IMR-90 (cell line): ENCODE results near the gene ZNF512B. TPM values are rescaled to one million over a fixed set of nuclear protein-coding genes. Genes with fewer than 3 reads are reported as not detected.

Source experiments
- ATAC-seq: fragments of 200-7000 bp; cut with Tn5 transposase; 2 replicates; pipeline ENCODE4 v1.9.1; 2020; ENCODE audit warnings: low read depth, mild to moderate bottlenecking, moderate library complexity
- BruUV-seq: library from RNA; stranded (reverse); fragments of 400-500 nt; replicated peaks from 2 replicates; lab custom pipeline; 2021; lab: Mats Ljungman, UMichigan
- CTCF ChIA-PET: fragments of 300-600 bp; formaldehyde crosslinking; extraction: SDS; loops from one replicate; lab custom pipeline; 2021; ENCODE audit warnings: antibody characterized with exemption; lab: Yijun Ruan, JAX
- POLR2A ChIA-PET: fragments of 300-600 bp; sonication (Branson Sonifier 250); formaldehyde crosslinking; loops from one replicate; lab custom pipeline; 2022; ENCODE audit warnings: antibody characterized with exemption; ENCODE audit not compliant: unreplicated experiment; lab: Charles Lee
- DNase-seq: peaks from one replicate; pipeline ENCODE4 v3.0.0; 2013
- H2AFZ ChIP-seq: replicated peaks from 2 replicates; pipeline ENCODE3; 2013; ENCODE audit warnings: low read length, mild to moderate bottlenecking; ENCODE audit not compliant: poor library complexity
- H2AK5ac ChIP-seq: 2 replicates; pipeline ENCODE4 v1.6.1; 2013; ENCODE audit warnings: low read depth, low read length, inconsistent platforms
- H2AK9ac ChIP-seq: replicated peaks from 2 replicates; pipeline ENCODE3; 2013; ENCODE audit warnings: mild to moderate bottlenecking, low read depth, low read length, moderate library complexity; ENCODE audit not compliant: poor library complexity
- H2BK120ac ChIP-seq: 2 replicates; pipeline ENCODE4 v1.6.1; 2013; ENCODE audit warnings: low read depth, low read length, inconsistent platforms
- H2BK15ac ChIP-seq: 3 replicates; pipeline ENCODE4 v1.6.1; 2013; ENCODE audit warnings: low read depth, low read length, inconsistent platforms
- H2BK20ac ChIP-seq: 2 replicates; pipeline ENCODE4 v1.6.1; 2013; ENCODE audit warnings: low read depth, mild to moderate bottlenecking, inconsistent platforms, low read length, moderate library complexity
- H2BK5ac ChIP-seq: 2 replicates; pipeline ENCODE4 v1.6.1; 2013; ENCODE audit warnings: mild to moderate bottlenecking, low read depth, low read length, inconsistent platforms; ENCODE audit not compliant: poor library complexity, severe bottlenecking
- H3K14ac ChIP-seq: replicated peaks from 2 replicates; pipeline ENCODE4 v1.6.1; 2013; ENCODE audit warnings: low read depth, low read length, inconsistent platforms
- H3K18ac ChIP-seq: 2 replicates; pipeline ENCODE4 v1.6.1; 2013; ENCODE audit warnings: low read depth, low read length, control low read depth
- H3K23ac ChIP-seq: 2 replicates; pipeline ENCODE4 v1.6.1; 2013; ENCODE audit warnings: low read depth, low read length, inconsistent platforms
- H3K27ac ChIP-seq: 2 replicates; pipeline ENCODE4 v1.5.1; 2013; ENCODE audit warnings: mild to moderate bottlenecking, control low read depth, low read length; ENCODE audit not compliant: insufficient read depth
- H3K27me3 ChIP-seq: 2 replicates; pipeline ENCODE4 v1.6.1; 2013; ENCODE audit warnings: low read length; ENCODE audit not compliant: control insufficient read depth, insufficient read depth
- H3K36me3 ChIP-seq: 2 replicates; pipeline ENCODE4 v1.6.1; 2013; ENCODE audit warnings: low read length, mixed read lengths; ENCODE audit not compliant: control insufficient read depth, insufficient read depth
- H3K4ac ChIP-seq: 2 replicates; pipeline ENCODE4 v1.6.1; 2013; ENCODE audit warnings: low read depth, low read length, inconsistent platforms
- H3K4me1 ChIP-seq: 2 replicates; pipeline ENCODE4 v1.6.1; 2013; ENCODE audit warnings: low read length, mixed read lengths; ENCODE audit not compliant: control insufficient read depth, insufficient read depth
- H3K4me2 ChIP-seq: 2 replicates; pipeline ENCODE4 v1.6.1; 2013; ENCODE audit warnings: low read depth, mild to moderate bottlenecking, control low read depth, low read length, moderate library complexity
- H3K4me3 ChIP-seq: 2 replicates; pipeline ENCODE4 v1.5.1; 2013; ENCODE audit warnings: low read depth, mild to moderate bottlenecking, control low read depth, low read length, moderate library complexity; ENCODE audit not compliant: insufficient read depth
- H3K56ac ChIP-seq: 2 replicates; pipeline ENCODE4 v1.6.1; 2013; ENCODE audit warnings: low read length, inconsistent platforms; ENCODE audit not compliant: insufficient read depth; ENCODE audit errors: extremely low read depth
- H3K79me1 ChIP-seq, 2 experiments: 2 replicates each; pipeline ENCODE4 v1.6.1; 2013; ENCODE audit warnings: low read length in 2 of 2, inconsistent platforms in 1 of 2, low read depth in 1 of 2
- H3K9ac ChIP-seq: 2 replicates; pipeline ENCODE4 v1.6.1; 2013; ENCODE audit warnings: low read depth, low read length, control low read depth
- H3K9me1 ChIP-seq: 2 replicates; pipeline ENCODE4 v1.6.1; 2013; ENCODE audit warnings: low read length, inconsistent platforms; ENCODE audit not compliant: insufficient read depth
- H3K9me3 ChIP-seq: 2 replicates; pipeline ENCODE4 v1.6.1; 2013; ENCODE audit warnings: low read length; ENCODE audit not compliant: control insufficient read depth, insufficient read depth
- H4K20me1 ChIP-seq: 2 replicates; pipeline ENCODE4 v1.6.1; 2013; ENCODE audit warnings: low read length, inconsistent platforms; ENCODE audit not compliant: insufficient read depth
- H4K5ac ChIP-seq: 2 replicates; pipeline ENCODE4 v1.6.1; 2013; ENCODE audit warnings: mild to moderate bottlenecking, low read depth, low read length, control low read depth
- H4K8ac ChIP-seq, 2 experiments: 2 replicates each; pipeline ENCODE4 v1.6.1; 2013; ENCODE audit warnings: low read depth in 2 of 2, low read length in 2 of 2, control low read depth in 1 of 2, inconsistent platforms in 1 of 2
- H4K91ac ChIP-seq: 2 replicates; pipeline ENCODE4 v1.6.1; 2013; ENCODE audit warnings: low read depth, low read length, inconsistent platforms; ENCODE audit not compliant: insufficient read depth
- BHLHE40 ChIP-seq: fragments of 150-350 bp; IDR thresholded peaks from 2 replicates; pipeline ENCODE4 v1.6.1; 2016; ENCODE audit warnings: mild to moderate bottlenecking, low read depth, low read length
- CHD1 ChIP-seq: IDR thresholded peaks from 2 replicates; pipeline ENCODE4 v1.6.1; 2012; ENCODE audit warnings: low read depth, low read length, improper control_type of control experiment
- ELK1 ChIP-seq: fragments of 150-350 bp; IDR thresholded peaks from 2 replicates; pipeline ENCODE4 v1.6.1; 2016; ENCODE audit warnings: low read depth, mild to moderate bottlenecking, low read length, moderate library complexity, borderline replicate concordance
- FOS ChIP-seq: fragments of 150-350 bp; IDR thresholded peaks from 2 replicates; pipeline ENCODE4 v1.6.1; 2016; ENCODE audit warnings: low read depth, low read length
- MAFK ChIP-seq: IDR thresholded peaks from 2 replicates; pipeline ENCODE4 v1.6.1; 2012; ENCODE audit warnings: low read depth, low read length, improper control_type of control experiment
- MAZ ChIP-seq: IDR thresholded peaks from 2 replicates; pipeline ENCODE4 v1.6.1; 2012; ENCODE audit warnings: low read depth, mild to moderate bottlenecking, low read length, improper control_type of control experiment, moderate library complexity, borderline replicate concordance
- MXI1 ChIP-seq: IDR thresholded peaks from 2 replicates; pipeline ENCODE4 v1.6.1; 2012; ENCODE audit warnings: low read depth, mild to moderate bottlenecking, low read length, moderate library complexity, borderline replicate concordance
- NFE2L2 ChIP-seq: fragments of 150-350 bp; IDR thresholded peaks from 2 replicates; pipeline ENCODE4 v1.6.1; 2016; ENCODE audit warnings: low read depth, mild to moderate bottlenecking, low read length
- POLR2A ChIP-seq: IDR thresholded peaks from 2 replicates; pipeline ENCODE4 v1.6.1; 2012; ENCODE audit warnings: mild to moderate bottlenecking, low read depth, low read length
- RAD21 ChIP-seq: IDR thresholded peaks from 2 replicates; pipeline ENCODE4 v1.6.1; 2012; ENCODE audit warnings: low read length, improper control_type of control experiment
- RCOR1 ChIP-seq: IDR thresholded peaks from 2 replicates; pipeline ENCODE4 v1.6.1; 2012; ENCODE audit warnings: mild to moderate bottlenecking, low read length, improper control_type of control experiment; ENCODE audit not compliant: insufficient replicate concordance
- RFX5 ChIP-seq: IDR thresholded peaks from 2 replicates; pipeline ENCODE4 v1.8.0; 2012; ENCODE audit warnings: low read depth, mild to moderate bottlenecking, low read length, moderate library complexity
- SMC3 ChIP-seq: fragments of 150-350 bp; IDR thresholded peaks from 2 replicates; pipeline ENCODE4 v1.6.1; 2016; ENCODE audit warnings: low read depth, mild to moderate bottlenecking, antibody characterized with exemption, low read length, moderate library complexity
- USF2 ChIP-seq: fragments of 150-350 bp; IDR thresholded peaks from 2 replicates; pipeline ENCODE4 v1.6.1; 2017; ENCODE audit warnings: mild to moderate bottlenecking, antibody characterized with exemption, low read length, low read depth
- WGBS, 2 experiments: methylation state at CpG; one replicate each; pipeline versions ENCODE4 v1.1.5 to v1.1.7; 2013; ENCODE audit warnings: missing lambda C conversion rate in 2 of 2; ENCODE audit not compliant: insufficient read length in 1 of 2; ENCODE audit errors: extremely low coverage in 2 of 2; 5-methylcytosine and 5-hydroxymethylcytosine counted together
- dilution Hi-C: fragments of 300-500 bp; cut with HindIII; formaldehyde crosslinking; loops from one replicate; pipeline ENCODE4 v1.14.3; 2018; ENCODE audit warnings: low sequenced_read_pairs; ENCODE audit not compliant: unreplicated experiment
- in situ Hi-C: fragments of 300-500 bp; cut with MboI; formaldehyde crosslinking; loops from 3 replicates; pipeline ENCODE4 v1.14.3; 2019; ENCODE audit warnings: low sequenced_read_pairs, inconsistent platforms, mixed read lengths
- intact Hi-C: fragments of 100-400 bp; cut with micrococcal nuclease; formaldehyde crosslinking; loops from 2 replicates; pipeline ENCODE4 v1.10.0; 2022
- polyA plus RNA-seq, 3 experiments: library from polyadenylated mRNA; depleted of rRNA; stranded (reverse); fragments of >200 nt; gene quantifications; 2 replicates each; pipeline ENCODE4 v1.2.3, GENCODE V29; 2012; ENCODE audit warnings: low replicate concordance in 1 of 3
- total RNA-seq: library from RNA; depleted of rRNA; stranded (reverse); fragments of >200 nt; gene quantifications from 2 replicates; pipeline ENCODE4 v1.2.3, GENCODE V29; 2012

Gene ZNF512B
- total and polyA plus RNA-seq, 2 of the 4 experiments (the other 2 are of a cell fraction), result 6.5 to 15.6 TPM

GRCh38 chr20:63977739-63978276 lies 8.1 kb upstream of the ZNF512B start:
- peak overlapping the region; percentile 84 for H2AK9ac ChIP-seq
- H3K23ac ChIP-seq, result no peak overlapping the region
- H2AFZ ChIP-seq, result peak overlapping the region; percentile 85
- H2BK5ac ChIP-seq, result peak overlapping the region; percentile 21
- DNase-seq (peak; percentile 88), ATAC-seq (peak; percentile 28)
- peaks cover 22% of the 10 kb centered on the region for H3K9me1 ChIP-seq
- POLR2A ChIA-PET, result interaction anchor here (0.5 kb wide), 1 partner anchor 12 kb away, joined by 3 read pairs; no protein-coding TSS in a partner anchor
- H3K4me3 ChIP-seq, result no peak overlapping the region
- in situ Hi-C loops, result loop anchor here (10.0 kb wide), 1 partner anchor 443 kb away; the partner anchor contains the start of gene PTK6
- intact Hi-C loops, result no loop called here
- 16% methylated on average over 5 of the region's 16 CpGs; no CpG with 5 or more reads in 1 of the 2 experiments for WGBS, 2 experiments
- peak overlapping the region; percentile 33 for H3K4me2 ChIP-seq
- no peak overlapping the region for H3K56ac ChIP-seq
- peaks cover under 1% of the 10 kb centered on the region; the same call in 1 of the 2 replicates for H3K36me3 ChIP-seq
- TF ChIP-seq MAFK (no peak), CHD1 (no peak), FOS (peak; percentile 84), RFX5 (no peak), ELK1 (no peak), RCOR1 (peak; percentile 48), USF2 (0 out of 2 replicates have a peak, but pooled peaks have one; percentile 4), POLR2A (no peak), SMC3 (no peak), MXI1 (peak; percentile 89), MAZ (peak; percentile 35; the same call in 1 of the 2 replicates), BHLHE40 (no peak), RAD21 (no peak), NFE2L2 (no peak)
- H3K14ac ChIP-seq, result 0 out of 2 replicates have a peak overlapping the region, but pooled peaks have one; percentile 19
- peak overlapping the region in 1 of 2 experiments; percentile 49; a peak in 2 of 4 replicates for H4K8ac ChIP-seq
- H3K9me3 ChIP-seq, result no peaks in the 10 kb centered on the region
- H3K27ac ChIP-seq, result no peak overlapping the region; the same call in 1 of the 2 replicates
- H4K91ac ChIP-seq, result peak overlapping the region; percentile 54
- no peak overlapping the region for H2BK15ac ChIP-seq
- no peaks in the 10 kb centered on the region for H3K27me3 ChIP-seq
- CTCF ChIA-PET, result no interaction called here
- H2BK120ac ChIP-seq, result peak overlapping the region; percentile 35; the same call in 1 of the 2 replicates
- H4K5ac ChIP-seq, result no peak overlapping the region
- H3K4me1 ChIP-seq, result peaks cover 39% of the 10 kb centered on the region
- H3K79me1 ChIP-seq, result peaks cover 12 to 24% of the 10 kb centered on the region in 2 experiments
- H2AK5ac ChIP-seq, result peak overlapping the region; percentile 81
- BruUV-seq, result no TSS peak
- H2BK20ac ChIP-seq, result no peak overlapping the region; the same call in 1 of the 2 replicates
- H3K18ac ChIP-seq, result no peak overlapping the region
- dilution Hi-C loops, result no loop called here
- 0 out of 2 replicates have a peak, but pooled peaks cover 3% of the 10 kb centered on the region for H4K20me1 ChIP-seq
- H3K4ac ChIP-seq, result peak overlapping the region; percentile 49; the same call in 1 of the 2 replicates
- no peak overlapping the region for H3K9ac ChIP-seq
